ENCODE data around the gene NRXN3. TPM values are rescaled to one million over a fixed set of nuclear protein-coding genes. Genes with fewer than 3 reads are reported as not detected.

NRXN3 gene
- total RNA-seq, 1 experiment from 2014 or later = not detected

DNA sequence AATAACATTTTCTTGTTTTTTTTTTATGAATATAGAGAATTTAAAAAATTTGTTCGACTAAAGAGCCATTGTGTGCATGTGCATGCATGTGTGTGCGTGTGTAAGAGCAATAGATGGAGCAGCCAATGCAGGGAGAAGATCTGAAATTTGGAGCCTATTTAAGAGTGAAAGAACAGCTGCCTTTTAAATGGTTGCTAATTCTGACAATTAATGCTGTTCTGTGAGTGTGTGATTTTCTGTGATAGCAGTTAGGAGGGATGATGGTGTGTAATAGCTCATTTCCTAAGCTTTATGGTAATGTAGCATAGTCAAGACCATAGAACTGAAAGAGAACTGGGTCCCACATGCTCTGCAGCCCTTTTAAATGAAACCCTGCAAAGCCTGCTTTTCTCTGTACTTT is 137.9 kb downstream of the NRXN3 start:
- H3K4me3 ChIP-seq (replicated peaks in 1 of 2; ENCODE audit: low read depth in 1 of 2, low read length in 2 of 2) = no peak overlapping the region
- H3K9ac ChIP-seq (ENCODE audit: low read length) = no peak overlapping the region
- H3K4me2 ChIP-seq (ENCODE audit: low read length) = no peak overlapping the region
- ChIA-PET POLR2A (no interaction called here), CTCF (no interaction called here), RAD21 (ENCODE audit: low non-redundant PET in 1 of 2, low total read pairs in 2 of 2, uncharacterized antibody in 2 of 2, unreplicated experiment in 2 of 2) (no interaction called here)
- intact Hi-C loops (cut with micrococcal nuclease) = no loop called here
- H3K4me1 ChIP-seq (ENCODE audit: control insufficient read depth in 1 of 2, insufficient read depth in 2 of 2, low read length in 2 of 2) = no peaks in the 10 kb centered on the region
- no peaks in the 10 kb centered on the region for H3K9me2 ChIP-seq (ENCODE audit: insufficient read depth)
- no peaks in the 10 kb centered on the region for H3K79me2 ChIP-seq (ENCODE audit: insufficient read depth, low read length)
- no peak overlapping the region for H2AFZ ChIP-seq (ENCODE audit: low read depth, low read length, poor library complexity, severe bottlenecking)
- no peaks in the 10 kb centered on the region for H4K20me1 ChIP-seq (ENCODE audit: insufficient read depth)
- TF ChIP-seq, protein P1, sequence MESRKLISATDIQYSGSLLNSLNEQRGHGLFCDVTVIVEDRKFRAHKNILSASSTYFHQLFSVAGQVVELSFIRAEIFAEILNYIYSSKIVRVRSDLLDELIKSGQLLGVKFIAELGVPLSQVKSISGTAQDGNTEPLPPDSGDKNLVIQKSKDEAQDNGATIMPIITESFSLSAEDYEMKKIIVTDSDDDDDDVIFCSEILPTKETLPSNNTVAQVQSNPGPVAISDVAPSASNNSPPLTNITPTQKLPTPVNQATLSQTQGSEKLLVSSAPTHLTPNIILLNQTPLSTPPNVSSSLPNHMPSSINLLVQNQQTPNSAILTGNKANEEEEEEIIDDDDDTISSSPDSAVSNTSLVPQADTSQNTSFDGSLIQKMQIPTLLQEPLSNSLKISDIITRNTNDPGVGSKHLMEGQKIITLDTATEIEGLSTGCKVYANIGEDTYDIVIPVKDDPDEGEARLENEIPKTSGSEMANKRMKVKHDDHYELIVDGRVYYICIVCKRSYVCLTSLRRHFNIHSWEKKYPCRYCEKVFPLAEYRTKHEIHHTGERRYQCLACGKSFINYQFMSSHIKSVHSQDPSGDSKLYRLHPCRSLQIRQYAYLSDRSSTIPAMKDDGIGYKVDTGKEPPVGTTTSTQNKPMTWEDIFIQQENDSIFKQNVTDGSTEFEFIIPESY (IDR thresholded peaks at IDR 0.05; ENCODE audit: extremely low read depth, insufficient replicate concordance, low read length) = no peak
- TF ChIP-seq TCF7L2 (IDR thresholded peaks at IDR 0.05; ENCODE audit: borderline replicate concordance, extremely low read depth, insufficient read depth, insufficient read length) (no peak), FOSL1 (IDR thresholded peaks at IDR 0.05; ENCODE audit: low read depth) (no peak), POLR2A (IDR thresholded peaks at IDR 0.05; ENCODE audit: borderline replicate concordance, extremely low read depth, insufficient read depth, insufficient read length) (no peak), ZFX (IDR thresholded peaks at IDR 0.05) (no peak), YY1 (IDR thresholded peaks at IDR 0.05; ENCODE audit: extremely low read depth, insufficient replicate concordance, low read depth, low read length) (no peak), RAD21 (IDR thresholded peaks at IDR 0.05; ENCODE audit: low read depth) (no peak), EGR1 (IDR thresholded peaks at IDR 0.05; ENCODE audit: low read depth) (no peak), CBX3 (IDR thresholded peaks at IDR 0.05; ENCODE audit: low read depth) (no peak), ATF3 (IDR thresholded peaks at IDR 0.05) (no peak), ZNF274 (IDR thresholded peaks at IDR 0.05; ENCODE audit: low read depth, low read length) (no peak), SIN3A (IDR thresholded peaks at IDR 0.05; ENCODE audit: low read depth) (no peak), SP1 (IDR thresholded peaks at IDR 0.05; ENCODE audit: low read depth) (no peak), ELF1 (IDR thresholded peaks at IDR 0.05; ENCODE audit: borderline replicate concordance, low read depth) (no peak), POLR2AphosphoS5 (IDR thresholded peaks at IDR 0.05; ENCODE audit: low read depth, low read length) (no peak), EZH2 (IDR thresholded peaks at IDR 0.05) (no peak), CEBPB (IDR thresholded peaks at IDR 0.05; ENCODE audit: low read depth) (no peak), SRF (IDR thresholded peaks at IDR 0.05; ENCODE audit: low read depth) (no peak)
- TF ChIP-seq, protein P2, sequence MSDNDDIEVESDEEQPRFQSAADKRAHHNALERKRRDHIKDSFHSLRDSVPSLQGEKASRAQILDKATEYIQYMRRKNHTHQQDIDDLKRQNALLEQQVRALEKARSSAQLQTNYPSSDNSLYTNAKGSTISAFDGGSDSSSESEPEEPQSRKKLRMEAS (IDR thresholded peaks at IDR 0.05) = no peak
- TF ChIP-seq, protein P3, sequence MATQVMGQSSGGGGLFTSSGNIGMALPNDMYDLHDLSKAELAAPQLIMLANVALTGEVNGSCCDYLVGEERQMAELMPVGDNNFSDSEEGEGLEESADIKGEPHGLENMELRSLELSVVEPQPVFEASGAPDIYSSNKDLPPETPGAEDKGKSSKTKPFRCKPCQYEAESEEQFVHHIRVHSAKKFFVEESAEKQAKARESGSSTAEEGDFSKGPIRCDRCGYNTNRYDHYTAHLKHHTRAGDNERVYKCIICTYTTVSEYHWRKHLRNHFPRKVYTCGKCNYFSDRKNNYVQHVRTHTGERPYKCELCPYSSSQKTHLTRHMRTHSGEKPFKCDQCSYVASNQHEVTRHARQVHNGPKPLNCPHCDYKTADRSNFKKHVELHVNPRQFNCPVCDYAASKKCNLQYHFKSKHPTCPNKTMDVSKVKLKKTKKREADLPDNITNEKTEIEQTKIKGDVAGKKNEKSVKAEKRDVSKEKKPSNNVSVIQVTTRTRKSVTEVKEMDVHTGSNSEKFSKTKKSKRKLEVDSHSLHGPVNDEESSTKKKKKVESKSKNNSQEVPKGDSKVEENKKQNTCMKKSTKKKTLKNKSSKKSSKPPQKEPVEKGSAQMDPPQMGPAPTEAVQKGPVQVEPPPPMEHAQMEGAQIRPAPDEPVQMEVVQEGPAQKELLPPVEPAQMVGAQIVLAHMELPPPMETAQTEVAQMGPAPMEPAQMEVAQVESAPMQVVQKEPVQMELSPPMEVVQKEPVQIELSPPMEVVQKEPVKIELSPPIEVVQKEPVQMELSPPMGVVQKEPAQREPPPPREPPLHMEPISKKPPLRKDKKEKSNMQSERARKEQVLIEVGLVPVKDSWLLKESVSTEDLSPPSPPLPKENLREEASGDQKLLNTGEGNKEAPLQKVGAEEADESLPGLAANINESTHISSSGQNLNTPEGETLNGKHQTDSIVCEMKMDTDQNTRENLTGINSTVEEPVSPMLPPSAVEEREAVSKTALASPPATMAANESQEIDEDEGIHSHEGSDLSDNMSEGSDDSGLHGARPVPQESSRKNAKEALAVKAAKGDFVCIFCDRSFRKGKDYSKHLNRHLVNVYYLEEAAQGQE (IDR thresholded peaks at IDR 0.05; ENCODE audit: low read depth) = no peak
- H3K27ac ChIP-seq (ENCODE audit: low read depth, low read length) = no peak overlapping the region
- H3K36me3 ChIP-seq (ENCODE audit: control insufficient read depth in 1 of 2, insufficient read depth in 2 of 2, low read length in 2 of 2) = no peaks in the 10 kb centered on the region
- BruUV-seq (replicated peaks) = no TSS peak
- H3K27me3 ChIP-seq (ENCODE audit: insufficient read depth, low read length) = peaks cover 28% of the 10 kb centered on the region
- DNase-seq (ENCODE audit: low read depth, low spot score) (no peak), ATAC-seq (no peak)
- no peaks in the 10 kb centered on the region for H3K9me3 ChIP-seq (ENCODE audit: control insufficient read depth in 1 of 2, insufficient read depth in 1 of 2, low read depth in 1 of 2, low read length in 2 of 2)

Measured in HCT116 (cell line).